ENCODE measurements around the gene CDH4.

Gene CDH4

DNA sequence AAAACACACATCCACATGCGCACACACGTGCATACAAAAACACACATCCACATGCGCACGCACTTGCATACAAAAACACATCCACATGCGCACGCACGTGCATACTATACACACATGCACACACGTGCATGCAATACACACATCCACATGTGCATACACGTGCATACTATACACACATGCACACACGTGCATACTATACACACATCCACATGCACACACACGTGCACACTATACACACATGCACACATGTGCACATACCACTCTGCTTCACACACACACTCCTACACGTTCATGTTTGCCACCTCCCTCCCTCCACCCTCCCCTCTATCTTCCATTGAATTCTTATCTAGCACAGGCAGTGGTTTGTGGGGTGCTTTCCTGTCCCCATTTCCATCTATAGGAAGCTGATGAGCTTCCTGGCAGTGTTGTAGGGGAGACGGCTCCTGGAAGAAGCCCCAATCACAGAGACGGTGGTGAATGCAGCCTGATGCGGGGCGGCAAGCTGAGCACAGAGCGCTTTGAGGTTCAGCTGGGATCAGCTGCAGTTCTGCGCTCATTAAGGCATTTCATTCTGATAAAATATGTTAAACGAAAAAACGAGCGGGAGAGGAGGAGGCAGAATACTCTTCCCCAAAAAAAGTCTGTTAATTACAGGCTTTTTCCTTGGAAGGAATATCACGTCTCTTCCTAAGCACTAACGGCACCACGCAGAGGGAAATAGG, 525.9 kb downstream of the CDH4 start:
- TF ChIP-seq TEAD4 (IDR thresholded peaks at IDR 0.05), result no peak
- TF ChIP-seq EP300 (IDR thresholded peaks at IDR 0.05; ENCODE audit: borderline replicate concordance), result no peak
- TF ChIP-seq TCF12 (IDR thresholded peaks at IDR 0.05; ENCODE audit: low read depth), result no peak
- no peak for TF ChIP-seq TAF1 (IDR thresholded peaks at IDR 0.05; ENCODE audit: low read depth)
- TF ChIP-seq, protein P1, sequence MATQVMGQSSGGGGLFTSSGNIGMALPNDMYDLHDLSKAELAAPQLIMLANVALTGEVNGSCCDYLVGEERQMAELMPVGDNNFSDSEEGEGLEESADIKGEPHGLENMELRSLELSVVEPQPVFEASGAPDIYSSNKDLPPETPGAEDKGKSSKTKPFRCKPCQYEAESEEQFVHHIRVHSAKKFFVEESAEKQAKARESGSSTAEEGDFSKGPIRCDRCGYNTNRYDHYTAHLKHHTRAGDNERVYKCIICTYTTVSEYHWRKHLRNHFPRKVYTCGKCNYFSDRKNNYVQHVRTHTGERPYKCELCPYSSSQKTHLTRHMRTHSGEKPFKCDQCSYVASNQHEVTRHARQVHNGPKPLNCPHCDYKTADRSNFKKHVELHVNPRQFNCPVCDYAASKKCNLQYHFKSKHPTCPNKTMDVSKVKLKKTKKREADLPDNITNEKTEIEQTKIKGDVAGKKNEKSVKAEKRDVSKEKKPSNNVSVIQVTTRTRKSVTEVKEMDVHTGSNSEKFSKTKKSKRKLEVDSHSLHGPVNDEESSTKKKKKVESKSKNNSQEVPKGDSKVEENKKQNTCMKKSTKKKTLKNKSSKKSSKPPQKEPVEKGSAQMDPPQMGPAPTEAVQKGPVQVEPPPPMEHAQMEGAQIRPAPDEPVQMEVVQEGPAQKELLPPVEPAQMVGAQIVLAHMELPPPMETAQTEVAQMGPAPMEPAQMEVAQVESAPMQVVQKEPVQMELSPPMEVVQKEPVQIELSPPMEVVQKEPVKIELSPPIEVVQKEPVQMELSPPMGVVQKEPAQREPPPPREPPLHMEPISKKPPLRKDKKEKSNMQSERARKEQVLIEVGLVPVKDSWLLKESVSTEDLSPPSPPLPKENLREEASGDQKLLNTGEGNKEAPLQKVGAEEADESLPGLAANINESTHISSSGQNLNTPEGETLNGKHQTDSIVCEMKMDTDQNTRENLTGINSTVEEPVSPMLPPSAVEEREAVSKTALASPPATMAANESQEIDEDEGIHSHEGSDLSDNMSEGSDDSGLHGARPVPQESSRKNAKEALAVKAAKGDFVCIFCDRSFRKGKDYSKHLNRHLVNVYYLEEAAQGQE (IDR thresholded peaks at IDR 0.05; ENCODE audit: low read depth), result no peak
- TF ChIP-seq YY1 (IDR thresholded peaks at IDR 0.05; ENCODE audit: low read depth), result no peak
- no peak for TF ChIP-seq FOXM1 (IDR thresholded peaks at IDR 0.05; ENCODE audit: borderline replicate concordance, low read depth)
- TF ChIP-seq, protein P2, sequence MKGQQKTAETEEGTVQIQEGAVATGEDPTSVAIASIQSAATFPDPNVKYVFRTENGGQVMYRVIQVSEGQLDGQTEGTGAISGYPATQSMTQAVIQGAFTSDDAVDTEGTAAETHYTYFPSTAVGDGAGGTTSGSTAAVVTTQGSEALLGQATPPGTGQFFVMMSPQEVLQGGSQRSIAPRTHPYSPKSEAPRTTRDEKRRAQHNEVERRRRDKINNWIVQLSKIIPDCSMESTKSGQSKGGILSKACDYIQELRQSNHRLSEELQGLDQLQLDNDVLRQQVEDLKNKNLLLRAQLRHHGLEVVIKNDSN (IDR thresholded peaks at IDR 0.05), result no peak
- TF ChIP-seq NFIC (IDR thresholded peaks at IDR 0.05), result no peak
- TF ChIP-seq EGR1 (IDR thresholded peaks at IDR 0.05), result no peak

DNA sequence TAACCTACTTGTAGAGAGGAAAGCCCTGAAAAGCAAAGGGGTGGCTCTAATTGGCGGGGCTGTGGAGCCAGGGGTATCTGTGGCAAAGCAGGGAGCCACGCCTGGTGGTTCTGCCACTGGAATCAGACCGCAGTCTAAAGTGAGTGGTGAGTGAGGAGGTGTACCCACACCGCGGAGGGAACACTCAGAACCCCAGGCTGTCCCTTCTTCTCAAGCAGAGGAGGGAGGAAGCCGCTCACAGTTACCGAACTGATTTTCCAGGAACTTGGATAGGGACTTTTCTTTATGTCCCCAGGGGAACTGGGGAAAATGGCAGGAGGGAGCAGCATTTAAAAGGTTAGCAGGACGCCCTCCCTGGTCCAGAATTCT, 526.4 kb downstream of the CDH4 start:
- TF ChIP-seq EGR1 (IDR thresholded peaks at IDR 0.05) (no peak), YY1 (IDR thresholded peaks at IDR 0.05; ENCODE audit: low read depth) (no peak), TAF1 (IDR thresholded peaks at IDR 0.05; ENCODE audit: low read depth) (no peak), TCF12 (IDR thresholded peaks at IDR 0.05; ENCODE audit: low read depth) (no peak), TEAD4 (IDR thresholded peaks at IDR 0.05) (no peak), FOXM1 (IDR thresholded peaks at IDR 0.05; ENCODE audit: borderline replicate concordance, low read depth) (no peak), CEBPB (IDR thresholded peaks at IDR 0.05) (no peak), ZBTB7A (IDR thresholded peaks at IDR 0.05; ENCODE audit: low read depth) (no peak), EP300 (IDR thresholded peaks at IDR 0.05; ENCODE audit: borderline replicate concordance) (no peak), RAD21 (IDR thresholded peaks at IDR 0.05; ENCODE audit: low read depth) (no peak), CREB1 (IDR thresholded peaks at IDR 0.05; ENCODE audit: low read depth) (no peak), NFIC (IDR thresholded peaks at IDR 0.05) (no peak)
- TF ChIP-seq, protein P3, sequence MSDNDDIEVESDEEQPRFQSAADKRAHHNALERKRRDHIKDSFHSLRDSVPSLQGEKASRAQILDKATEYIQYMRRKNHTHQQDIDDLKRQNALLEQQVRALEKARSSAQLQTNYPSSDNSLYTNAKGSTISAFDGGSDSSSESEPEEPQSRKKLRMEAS (IDR thresholded peaks at IDR 0.05), result no peak
- TF ChIP-seq, protein P2 (IDR thresholded peaks at IDR 0.05), result no peak
- TF ChIP-seq, protein P1 (IDR thresholded peaks at IDR 0.05; ENCODE audit: low read depth), result no peak

DNA sequence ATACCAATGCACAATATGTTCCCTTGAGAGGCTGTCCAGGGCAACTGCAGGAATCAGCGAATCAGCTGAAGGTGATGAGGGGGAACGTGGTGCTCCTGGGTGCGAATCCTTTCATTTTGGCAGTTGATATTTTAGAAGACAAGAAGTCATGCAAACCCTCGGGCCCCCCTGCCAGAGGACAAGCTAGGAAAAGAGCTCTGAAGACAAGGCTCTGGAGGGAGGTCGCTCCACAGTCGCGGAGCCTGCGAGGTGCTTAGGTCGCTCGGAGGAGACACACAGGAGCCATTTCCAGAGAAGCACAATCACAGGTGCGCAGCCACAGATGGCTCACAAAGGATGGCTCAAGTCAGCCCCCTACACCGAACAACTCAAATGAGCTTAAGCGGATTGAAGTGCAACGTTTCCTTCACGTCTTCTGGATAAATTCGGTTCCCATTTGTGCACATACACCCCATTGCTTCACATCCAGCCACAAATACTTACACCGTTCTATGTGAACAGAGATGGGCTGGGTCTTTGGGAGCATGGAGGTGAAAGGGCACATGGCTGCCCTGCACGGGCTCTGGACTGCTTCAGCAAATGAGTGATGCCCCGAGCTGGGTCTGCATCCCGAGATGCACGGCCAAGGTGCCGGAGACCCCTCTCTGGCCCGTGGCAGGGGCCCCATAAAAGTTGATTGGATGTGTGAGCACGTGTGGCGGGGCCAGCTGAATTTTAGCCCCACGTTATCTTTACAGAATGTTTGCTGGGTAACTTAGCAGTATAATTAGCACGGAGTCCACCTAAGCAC, 527.3 kb downstream of the CDH4 start:
- no peak for TF ChIP-seq ZBTB7A (IDR thresholded peaks at IDR 0.05; ENCODE audit: low read depth)
- no peak for TF ChIP-seq NFIC (IDR thresholded peaks at IDR 0.05)
- TF ChIP-seq TEAD4 (IDR thresholded peaks at IDR 0.05), result no peak
- TF ChIP-seq EGR1 (IDR thresholded peaks at IDR 0.05), result no peak
- TF ChIP-seq FOXM1 (IDR thresholded peaks at IDR 0.05; ENCODE audit: borderline replicate concordance, low read depth), result no peak
- TF ChIP-seq CREB1 (IDR thresholded peaks at IDR 0.05; ENCODE audit: low read depth), result no peak
- TF ChIP-seq, protein P3 (IDR thresholded peaks at IDR 0.05), result no peak
- TF ChIP-seq, protein P2 (IDR thresholded peaks at IDR 0.05), result no peak
- no peak for TF ChIP-seq RAD21 (IDR thresholded peaks at IDR 0.05; ENCODE audit: low read depth)
- TF ChIP-seq, protein P1 (IDR thresholded peaks at IDR 0.05; ENCODE audit: low read depth), result no peak
- no peak for TF ChIP-seq YY1 (IDR thresholded peaks at IDR 0.05; ENCODE audit: low read depth)

Measured in Ishikawa (cell line).